HG03460 (cell line): ENCODE measurements around the gene MADD.
"Not testable (repeated sequence)": the region's sequence is repeated elsewhere in the genome, so short reads cannot be mapped to it uniquely, and the experiment has no call there.

Experiments used
- ATAC-seq: cut with Tn5 transposase; IDR thresholded peaks from one replicate; pipeline ENCODE4 v1.9.1; 2021; ENCODE audit not compliant: unreplicated experiment

Gene MADD

DNA sequence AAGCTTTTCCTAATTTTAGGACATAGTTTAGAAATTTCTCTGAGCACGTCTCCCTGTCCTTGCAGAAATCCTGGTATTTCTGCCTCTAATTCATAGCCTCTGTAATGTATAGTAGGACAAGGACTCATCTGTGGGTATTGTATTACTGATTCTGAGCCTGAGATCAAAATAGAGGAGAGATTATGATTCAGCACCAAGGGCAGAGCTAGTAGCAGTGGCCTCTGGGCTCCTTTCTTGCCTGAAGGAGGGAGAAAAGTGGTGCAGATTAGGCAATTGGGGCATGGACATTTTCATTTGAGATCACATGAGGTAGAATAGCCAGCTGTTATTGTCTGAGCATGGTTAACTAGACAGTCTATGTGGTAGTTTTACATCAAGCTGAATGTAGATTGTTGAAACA is 2.8 kb downstream of the MADD start:
- no peak for ATAC-seq

DNA sequence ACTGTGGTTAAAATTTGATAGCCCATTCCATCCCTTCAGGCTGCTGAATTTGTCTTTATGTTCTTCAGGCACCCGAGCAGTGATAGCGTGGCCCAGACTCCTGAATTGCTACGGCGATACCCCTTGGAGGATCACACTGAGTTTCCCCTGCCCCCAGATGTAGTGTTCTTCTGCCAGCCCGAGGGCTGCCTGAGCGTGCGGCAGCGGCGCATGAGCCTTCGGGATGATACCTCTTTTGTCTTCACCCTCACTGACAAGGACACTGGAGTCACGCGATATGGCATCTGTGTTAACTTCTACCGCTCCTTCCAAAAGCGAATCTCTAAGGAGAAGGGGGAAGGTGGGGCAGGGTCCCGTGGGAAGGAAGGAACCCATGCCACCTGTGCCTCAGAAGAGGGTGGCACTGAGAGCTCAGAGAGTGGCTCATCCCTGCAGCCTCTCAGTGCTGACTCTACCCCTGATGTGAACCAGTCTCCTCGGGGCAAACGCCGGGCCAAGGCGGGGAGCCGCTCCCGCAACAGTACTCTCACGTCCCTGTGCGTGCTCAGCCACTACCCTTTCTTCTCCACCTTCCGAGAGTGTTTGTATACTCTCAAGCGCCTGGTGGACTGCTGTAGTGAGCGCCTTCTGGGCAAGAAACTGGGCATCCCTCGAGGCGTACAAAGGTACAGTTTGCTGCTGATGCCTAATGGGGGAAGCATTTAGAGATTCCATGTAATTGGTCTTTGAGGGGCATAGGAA is 4.7 kb downstream of the MADD start:
- ATAC-seq = no peak

DNA sequence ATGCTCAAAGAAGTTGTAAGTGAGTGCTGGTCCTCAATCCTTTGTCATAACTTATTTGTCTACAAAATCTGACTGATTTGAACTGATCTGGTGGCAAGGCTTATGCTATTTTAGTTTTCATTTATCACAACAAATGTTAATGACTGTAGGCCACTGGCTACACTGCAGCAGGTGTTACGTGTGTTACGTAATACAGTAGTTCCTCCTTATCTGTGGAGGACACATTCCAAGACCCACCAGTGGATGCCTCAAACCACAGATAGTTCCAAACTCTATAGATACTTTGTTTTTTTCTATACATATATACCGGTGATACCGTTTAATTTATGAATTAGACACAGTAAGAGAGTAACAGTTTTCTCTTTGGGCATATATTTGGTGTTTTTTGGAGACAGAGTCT is 7.0 kb downstream of the MADD start:
- no peak for ATAC-seq

DNA sequence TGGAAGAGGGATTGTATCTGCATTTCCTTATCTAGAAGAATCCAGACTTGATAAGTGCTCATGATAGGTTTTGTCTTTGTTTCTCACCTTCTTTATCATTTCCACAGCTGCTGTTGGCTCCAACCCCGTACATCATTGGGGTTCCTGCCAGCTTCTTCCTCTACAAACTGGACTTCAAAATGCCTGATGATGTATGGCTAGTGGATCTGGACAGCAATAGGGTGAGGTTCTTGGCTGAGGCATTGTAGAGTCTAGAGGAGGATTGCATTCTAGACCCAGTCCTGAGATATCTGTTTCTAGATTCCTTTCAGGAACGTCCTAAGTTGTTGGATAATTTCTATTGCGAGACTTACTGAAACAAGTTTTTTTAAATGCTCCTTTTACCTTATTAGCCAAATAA is 8.1 kb downstream of the MADD start:
- ATAC-seq = no peak

DNA sequence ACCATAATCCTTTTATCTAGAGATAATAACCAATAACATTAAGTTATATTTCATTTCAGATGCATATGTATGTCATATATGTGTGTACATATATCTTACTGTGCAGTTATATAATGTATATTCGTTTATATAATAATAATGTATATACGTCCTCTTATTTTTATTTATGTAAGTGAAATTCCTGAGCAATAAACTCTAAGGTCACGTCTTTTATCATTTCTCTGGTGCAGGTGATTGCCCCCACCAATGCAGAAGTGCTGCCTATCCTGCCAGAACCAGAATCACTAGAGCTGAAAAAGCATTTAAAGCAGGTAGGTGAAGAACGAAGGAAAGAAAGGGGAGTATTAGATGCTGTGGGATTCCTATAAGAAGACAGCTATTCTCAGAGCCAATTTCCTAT is 8.8 kb downstream of the MADD start:
- ATAC-seq = no peak

DNA sequence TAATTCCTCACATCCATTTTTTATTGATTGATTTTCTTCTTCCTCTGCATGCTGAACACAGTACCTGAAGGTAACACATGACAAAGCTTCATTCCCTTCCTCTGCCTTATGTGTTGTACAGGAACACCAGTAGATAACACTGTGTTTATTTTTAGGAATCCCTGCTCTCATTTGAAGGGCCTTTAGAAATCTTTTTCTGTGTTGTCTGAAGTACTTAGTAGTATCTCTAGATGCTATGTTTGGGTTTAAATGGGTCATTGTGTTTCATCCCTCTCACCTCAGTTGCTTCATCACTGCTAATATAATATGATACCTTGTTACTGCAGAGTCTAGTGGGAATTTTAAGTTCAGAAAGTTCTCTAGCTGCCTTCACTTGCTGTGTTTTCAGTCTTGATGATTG is 10.2 kb downstream of the MADD start:
- no peak for ATAC-seq

DNA sequence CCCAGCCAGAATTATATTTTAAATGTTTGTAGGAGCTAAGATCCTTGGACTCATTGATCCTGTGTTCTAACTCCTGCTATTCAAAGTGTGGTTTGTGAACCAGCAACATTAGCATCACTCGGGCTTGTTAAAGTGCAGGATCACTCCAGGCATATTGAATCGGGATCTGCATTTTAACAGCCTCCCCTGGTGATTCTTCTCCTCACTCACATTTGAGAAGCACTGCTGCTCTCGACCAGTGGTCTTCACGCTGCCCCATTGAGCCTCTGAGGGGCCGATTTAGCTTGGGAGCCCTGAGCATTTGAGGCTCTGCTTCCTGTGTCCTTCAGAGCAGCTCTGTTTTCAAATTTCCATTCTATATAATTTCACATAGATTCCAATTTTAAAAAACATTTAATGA is 10.9 kb downstream of the MADD start:
- ATAC-seq = no peak

DNA sequence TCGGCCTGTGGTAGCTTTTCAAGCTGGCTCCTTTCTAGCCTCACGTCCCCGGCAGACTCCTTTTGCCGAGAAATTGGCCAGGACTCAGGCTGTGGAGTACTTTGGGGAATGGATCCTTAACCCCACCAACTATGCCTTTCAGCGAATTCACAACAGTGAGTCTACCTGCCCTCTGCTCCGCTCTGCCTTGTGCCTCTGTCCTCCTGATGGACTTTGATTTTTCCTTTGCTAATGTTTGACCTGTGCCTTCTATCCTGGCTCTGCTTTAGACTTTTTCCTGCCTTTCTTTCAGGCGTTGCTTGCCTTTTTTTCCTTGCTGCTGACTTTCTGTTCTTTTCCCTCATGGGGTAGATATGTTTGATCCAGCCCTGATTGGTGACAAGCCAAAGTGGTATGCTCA is 12.5 kb downstream of the MADD start:
- ATAC-seq = no peak

DNA sequence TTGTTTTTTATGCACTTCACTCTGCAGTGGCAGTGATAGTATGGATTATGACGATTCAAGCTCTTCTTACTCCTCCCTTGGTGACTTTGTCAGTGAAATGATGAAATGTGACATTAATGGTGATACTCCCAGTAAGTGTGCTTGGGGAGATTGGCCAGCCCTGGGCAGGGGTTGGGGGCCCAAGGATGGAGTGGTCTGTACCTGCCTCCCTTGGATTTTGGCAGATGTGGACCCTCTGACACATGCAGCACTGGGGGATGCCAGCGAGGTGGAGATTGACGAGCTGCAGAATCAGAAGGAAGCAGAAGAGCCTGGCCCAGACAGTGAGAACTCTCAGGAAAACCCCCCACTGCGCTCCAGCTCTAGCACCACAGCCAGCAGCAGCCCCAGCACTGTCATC is 14.2 kb downstream of the MADD start:
- ATAC-seq = no peak

DNA sequence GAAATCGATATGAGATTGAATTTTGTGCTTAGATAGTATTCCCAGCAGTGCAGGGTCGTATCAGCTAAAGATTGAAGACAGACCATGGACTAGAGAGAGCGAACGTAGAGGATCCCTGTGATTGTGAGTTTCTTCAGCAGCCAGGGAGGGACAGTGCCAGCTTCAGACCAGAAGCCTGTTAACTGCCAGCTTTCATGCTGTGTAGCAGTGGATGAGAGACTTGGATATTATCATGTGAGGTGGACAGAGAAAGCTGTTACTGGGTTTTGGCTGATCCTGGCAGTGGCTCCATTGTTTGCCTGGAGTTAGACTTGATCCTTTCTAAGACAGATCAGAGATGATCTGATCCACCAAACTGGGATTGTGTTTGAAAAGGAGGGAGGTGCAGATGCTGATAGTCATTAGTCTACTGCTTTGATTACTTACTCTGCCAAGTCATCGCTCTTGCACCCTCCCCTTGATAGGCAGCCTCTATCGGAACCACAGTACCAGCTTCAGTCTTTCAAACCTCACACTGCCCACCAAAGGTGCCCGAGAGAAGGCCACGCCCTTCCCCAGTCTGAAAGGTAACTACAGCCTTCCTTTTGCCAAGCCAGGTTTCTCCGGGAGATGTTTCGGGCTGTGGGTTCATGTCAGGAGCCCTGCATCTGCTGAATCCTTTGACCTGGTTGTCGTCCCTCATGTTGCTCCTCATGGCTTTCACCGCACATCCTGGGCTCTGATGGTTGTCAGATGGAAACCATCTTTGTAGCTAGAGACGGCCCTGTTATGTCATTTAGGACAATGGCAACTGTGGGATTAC is 16.2 kb downstream of the MADD start:
- no peak for ATAC-seq

DNA sequence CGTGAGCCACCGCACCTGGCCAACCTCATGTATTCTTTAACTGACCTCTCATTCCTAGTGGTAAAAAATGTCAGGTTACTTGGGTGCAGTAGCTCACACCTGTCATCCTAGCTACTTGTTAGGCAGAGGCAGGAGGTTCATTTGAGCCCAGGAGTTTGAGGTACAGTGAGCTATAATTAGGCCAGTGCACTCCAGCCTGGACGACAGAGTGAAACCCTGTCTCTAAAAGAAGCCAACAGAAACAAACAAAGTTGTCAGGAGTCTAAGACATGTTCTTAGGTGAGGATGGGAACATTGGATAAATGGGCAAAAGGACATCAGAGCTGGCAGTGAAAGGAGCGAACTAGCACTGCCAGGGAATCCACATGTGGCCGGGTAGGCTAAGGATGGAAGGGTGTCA is 18.1 kb downstream of the MADD start:
- ATAC-seq = no peak

DNA sequence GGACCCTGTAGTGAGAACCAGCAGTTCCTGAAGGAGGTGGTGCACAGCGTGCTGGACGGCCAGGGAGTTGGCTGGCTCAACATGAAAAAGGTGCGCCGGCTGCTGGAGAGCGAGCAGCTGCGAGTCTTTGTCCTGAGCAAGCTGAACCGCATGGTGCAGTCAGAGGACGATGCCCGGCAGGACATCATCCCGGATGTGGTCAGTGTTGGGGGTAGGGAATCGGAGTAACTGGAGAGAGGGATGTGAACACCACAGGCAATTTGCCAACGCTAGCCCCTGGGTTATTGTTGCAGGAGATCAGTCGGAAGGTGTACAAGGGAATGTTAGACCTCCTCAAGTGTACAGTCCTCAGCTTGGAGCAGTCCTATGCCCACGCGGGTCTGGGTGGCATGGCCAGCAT is 19.9 kb downstream of the MADD start:
- no peak for ATAC-seq

DNA sequence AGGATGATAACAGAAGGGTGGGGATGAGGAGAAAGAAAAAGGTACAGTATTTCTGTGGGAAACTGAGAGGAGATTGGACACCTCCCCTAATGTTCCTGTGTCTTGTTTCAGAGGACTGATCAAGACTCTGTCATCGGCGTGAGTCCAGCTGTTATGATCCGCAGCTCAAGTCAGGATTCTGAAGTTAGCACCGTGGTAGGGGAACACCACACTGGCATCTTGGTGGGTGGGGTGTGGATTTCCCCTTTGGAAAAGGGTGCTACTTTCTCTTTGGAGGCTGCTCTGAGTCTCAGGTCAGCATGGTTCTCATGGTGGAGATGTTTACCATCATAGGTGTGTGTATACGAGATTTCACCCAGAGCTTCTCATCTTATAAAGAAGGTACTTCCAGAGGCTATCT is 25.5 kb downstream of the MADD start:
- ATAC-seq = no peak

DNA sequence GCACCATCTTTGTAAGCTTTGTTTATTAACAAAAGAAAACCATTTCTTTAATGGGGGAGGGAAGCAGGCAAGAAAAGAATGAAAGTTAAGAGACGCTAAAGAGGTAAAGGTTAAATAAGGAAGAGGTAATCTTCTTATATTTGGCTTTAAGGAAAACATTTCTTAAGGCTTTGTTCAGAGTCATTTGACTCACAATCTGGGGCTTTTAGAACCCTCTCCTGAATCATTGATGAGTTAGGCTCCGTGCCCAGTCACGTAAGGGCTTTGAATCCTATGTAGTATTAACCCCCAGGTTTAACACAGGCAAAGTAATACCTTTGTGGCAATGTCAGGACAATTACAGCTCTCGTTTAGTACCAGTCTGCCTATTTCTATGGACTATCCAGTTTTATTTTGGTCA is 26.1 kb downstream of the MADD start:
- ATAC-seq = no peak

DNA sequence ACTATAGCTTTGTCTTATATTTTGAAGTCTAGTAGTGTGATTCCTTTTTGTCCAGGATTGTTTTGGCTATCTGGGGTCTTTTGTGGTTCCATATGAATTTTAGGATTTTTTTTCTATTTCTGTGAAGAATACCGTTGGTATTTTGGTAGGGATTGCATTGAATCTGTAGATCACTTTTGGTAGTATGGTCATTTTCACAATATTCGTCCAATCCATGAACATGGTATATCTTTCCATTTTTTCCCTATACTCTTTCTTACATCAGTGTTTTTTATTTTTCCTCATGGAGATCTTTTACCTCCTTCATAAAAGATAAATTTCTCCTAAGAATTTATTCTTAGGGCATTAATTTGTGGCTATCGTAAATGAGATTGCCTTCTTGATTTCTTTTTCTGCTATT is 29.1 kb downstream of the MADD start:
- no peak for ATAC-seq

DNA sequence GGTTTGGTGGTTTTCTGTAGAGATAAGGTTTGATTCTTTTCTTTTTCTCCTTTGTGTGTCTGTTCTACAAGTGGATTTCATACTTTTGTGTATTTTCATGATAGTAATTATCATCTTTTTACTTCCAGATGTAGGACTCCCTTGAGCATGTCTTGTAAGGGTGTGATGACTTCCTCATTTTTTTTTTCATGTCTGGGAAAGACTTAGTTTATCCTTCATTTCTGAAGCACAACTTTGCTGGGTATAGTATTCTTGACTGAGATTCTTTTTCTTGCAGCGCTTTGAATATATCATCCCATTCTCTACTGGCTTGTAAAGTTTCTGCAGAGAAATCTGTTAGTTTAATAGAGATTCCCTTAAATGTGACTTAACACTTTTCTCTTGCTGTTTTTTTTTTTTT is 32.9 kb downstream of the MADD start:
- ATAC-seq = no peak

DNA sequence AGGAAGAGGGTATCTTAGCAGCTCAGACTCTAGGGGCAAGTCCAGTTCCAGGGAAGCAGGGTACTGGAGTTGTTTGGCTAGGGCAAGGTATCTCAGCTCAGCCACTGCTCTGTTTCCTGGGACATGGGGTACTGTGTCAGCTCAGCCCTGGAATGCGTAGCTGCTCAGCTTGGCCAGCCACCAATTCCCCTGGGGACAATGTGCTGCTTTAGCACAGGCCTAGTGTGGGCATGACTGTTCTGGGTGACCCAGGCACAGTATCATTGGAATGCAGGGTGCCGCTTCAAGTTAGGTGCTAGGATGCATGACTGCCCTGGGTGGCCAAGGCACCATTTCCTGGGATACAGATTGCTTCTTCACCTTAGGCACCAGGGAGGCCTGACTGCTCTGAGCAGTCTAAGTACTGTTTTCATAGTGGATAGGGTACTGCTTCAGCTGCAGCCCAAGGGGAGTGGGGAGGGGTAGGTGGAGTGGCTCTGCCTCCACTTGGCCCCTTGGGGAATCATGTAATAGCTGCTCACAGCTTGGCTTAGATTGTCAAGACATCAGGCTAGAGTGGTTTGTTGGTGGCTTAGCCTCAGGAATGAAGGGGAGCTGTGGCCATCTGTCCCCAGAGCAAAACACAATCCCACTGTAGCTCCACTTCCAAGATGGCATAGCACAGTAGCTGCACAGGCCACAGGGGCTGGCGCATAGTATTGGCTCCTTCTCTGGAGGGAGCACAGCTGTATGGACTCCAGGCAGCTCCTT is 36.0 kb downstream of the MADD start:
- ATAC-seq = no peak

DNA sequence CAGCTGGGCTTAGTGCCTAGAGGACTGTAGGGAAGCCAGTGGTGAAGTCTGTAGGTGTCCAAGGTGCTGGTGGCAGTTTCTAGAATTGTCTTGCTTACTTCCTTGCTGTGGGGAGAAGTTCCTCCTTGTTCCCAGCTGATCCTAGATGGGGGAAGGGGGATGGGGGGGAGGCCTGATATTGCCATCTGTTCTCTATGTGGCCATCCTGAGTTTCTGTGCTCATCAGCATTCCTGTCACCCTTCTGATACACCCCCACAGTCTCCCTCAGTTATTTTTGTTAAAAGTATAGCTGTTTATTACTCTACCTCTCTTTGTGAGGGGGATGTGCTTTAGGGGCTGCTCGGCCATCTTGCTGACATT is 36.5 kb downstream of the MADD start:
- no peak for ATAC-seq

DNA sequence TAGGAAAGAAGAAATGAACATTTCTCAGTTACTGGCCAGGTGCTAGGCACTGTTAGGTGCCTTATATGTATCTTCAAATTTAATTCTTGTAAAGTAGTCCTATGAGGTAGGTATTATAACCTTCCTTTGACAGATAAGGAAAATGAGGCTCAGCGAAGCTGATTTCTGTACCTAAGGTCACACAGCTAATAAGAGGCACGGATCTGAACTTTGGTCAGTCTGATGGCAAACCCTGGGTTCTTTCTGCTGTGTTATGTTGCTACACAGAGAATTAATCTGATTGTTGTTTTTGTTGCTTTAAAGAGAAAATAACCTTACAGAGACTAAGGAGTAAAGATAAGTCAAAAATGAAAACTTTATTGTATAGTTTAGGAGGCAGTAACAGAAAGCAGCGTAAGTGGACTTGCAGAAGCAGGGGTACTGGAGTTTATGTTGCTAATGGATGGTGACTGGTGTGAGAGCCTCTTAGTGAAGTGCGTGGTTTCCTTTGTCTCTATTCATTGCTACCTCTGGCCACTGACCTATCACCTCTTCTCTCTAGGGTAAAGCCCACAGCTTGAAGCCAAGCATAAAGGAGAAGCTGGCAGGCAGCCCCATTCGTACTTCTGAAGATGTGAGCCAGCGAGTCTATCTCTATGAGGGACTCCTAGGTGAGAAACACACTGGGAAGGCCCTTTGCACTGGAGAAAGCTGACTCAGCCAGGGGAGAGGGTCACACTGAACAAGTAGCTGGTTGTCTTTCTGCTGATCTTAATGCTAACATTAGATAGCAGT is 38.3 kb downstream of the MADD start:
- ATAC-seq = no peak

DNA sequence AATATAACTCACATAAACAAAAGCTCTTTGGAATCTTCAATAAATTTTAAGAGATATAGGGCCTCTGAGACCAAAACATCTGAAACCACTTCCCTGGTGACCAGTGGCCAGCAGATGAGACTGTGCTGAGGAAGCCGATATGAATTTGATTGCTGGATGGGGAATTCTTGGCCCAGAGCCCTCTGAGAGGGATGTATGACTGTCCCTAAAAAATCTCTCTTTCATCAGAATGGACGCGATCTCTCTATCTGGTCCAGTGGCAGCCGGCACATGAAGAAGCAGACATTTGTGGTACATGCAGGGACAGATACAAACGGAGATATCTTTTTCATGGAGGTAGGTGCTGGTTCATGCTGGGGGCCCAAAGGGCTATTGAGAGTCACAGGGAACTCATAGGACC is 45.1 kb downstream of the MADD start:
- no peak for ATAC-seq

DNA sequence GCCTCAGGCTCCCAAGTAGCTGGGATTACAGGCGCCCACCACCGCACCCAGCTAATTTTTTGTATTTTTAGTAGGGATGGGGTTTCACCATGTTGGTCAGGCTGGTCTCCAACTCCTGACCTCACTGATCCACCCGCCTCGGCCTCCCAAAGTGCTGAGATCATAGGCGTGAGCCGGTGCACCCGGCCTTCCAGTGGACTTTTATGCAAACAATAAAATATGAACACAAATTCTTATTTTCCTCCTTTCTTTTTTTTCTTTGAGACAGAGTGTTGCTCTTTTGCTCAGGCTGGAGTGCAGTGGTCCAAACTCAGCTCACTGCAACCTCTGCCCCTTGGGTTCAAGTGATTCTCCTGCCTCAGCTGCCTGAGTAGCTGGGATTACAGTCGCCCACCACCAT is 46.6 kb downstream of the MADD start:
- not testable (repeated sequence) for ATAC-seq
